HL-60 (cell line): ENCODE measurements around the gene ZMIZ2.

ENCODE experiments used
- DNase-seq, 2 experiments: peaks; one replicate each; pipeline ENCODE4 v3.0.0-alpha.2; 2010 to 2020; ENCODE audit warnings: low read depth in 1 of 2, low spot score in 1 of 2
- H3K27ac ChIP-seq: fragments of 250-450 bp; sonication (Bioruptor Pico); replicated peaks from 2 replicates; pipeline ENCODE4 v1.5.1; 2020; ENCODE audit warnings: mild to moderate bottlenecking, moderate library complexity
- H3K27me3 ChIP-seq: fragments of 250-450 bp; sonication (Bioruptor Pico); 2 replicates; pipeline ENCODE4 v1.5.1; 2021; ENCODE audit warnings: mild to moderate bottlenecking, moderate library complexity; ENCODE audit not compliant: insufficient read depth, poor library complexity, severe bottlenecking
- H3K4me3 ChIP-seq: replicated peaks from 2 replicates; pipeline ENCODE4 v1.5.1; 2011; ENCODE audit warnings: mild to moderate bottlenecking, control low read depth, low read length; ENCODE audit not compliant: insufficient read depth
- CTCF ChIP-seq: IDR thresholded peaks from one replicate; pipeline ENCODE4 v1.5.1; 2011; ENCODE audit warnings: low read length, control low read depth, inconsistent platforms; ENCODE audit not compliant: insufficient read depth
- GABPA ChIP-seq: IDR thresholded peaks from 2 replicates; pipeline ENCODE4 v1.6.1; 2012; ENCODE audit warnings: low read depth
- POLR2AphosphoS5 ChIP-seq: IDR thresholded peaks from 2 replicates; pipeline ENCODE4 v1.6.1; 2012; ENCODE audit warnings: low read depth
- REST ChIP-seq: IDR thresholded peaks from 2 replicates; pipeline ENCODE4 v1.6.1; 2012; ENCODE audit warnings: low read depth; ENCODE audit not compliant: insufficient replicate concordance
- SPI1 ChIP-seq: IDR thresholded peaks from 2 replicates; pipeline ENCODE4 v1.6.1; 2012; ENCODE audit warnings: low read depth, mild to moderate bottlenecking, borderline replicate concordance

Gene ZMIZ2

GRCh38 chr7:44767134-44767911, 18.7 kb downstream of the ZMIZ2 start:
- Histone ChIP-seq H3K4me3 (no peak overlapping the region), H3K27ac (no peak overlapping the region), H3K27me3 (no peaks in the 10 kb centered on the region)
- no peak for DNase-seq
- no peak for TF ChIP-seq POLR2AphosphoS5
- TF ChIP-seq CTCF = no peak
- no peak for TF ChIP-seq REST
- TF ChIP-seq GABPA = no peak
- TF ChIP-seq SPI1 = no peak

- H3K27me3 ChIP-seq = no peaks in the 10 kb centered on the region
- no peak overlapping the region for H3K4me3 ChIP-seq
- H3K27ac ChIP-seq = no peak overlapping the region
- no peak for TF ChIP-seq CTCF
- peak; percentile 29; the same call in 1 of the 2 replicates for TF ChIP-seq POLR2AphosphoS5
- TF ChIP-seq SPI1 = peak; percentile 5; the same call in 1 of the 2 replicates
- peak in 1 of 2 experiments; percentile 56 for DNase-seq
These were observed 19.4 kb downstream of the ZMIZ2 start for GRCh38 chr7:44767912-44768627.

- Histone ChIP-seq H3K27ac (no peak overlapping the region), H3K4me3 (no peak overlapping the region), H3K27me3 (no peaks in the 10 kb centered on the region)
- TF ChIP-seq REST = no peak
- TF ChIP-seq GABPA = no peak
- no peak; the same call in 1 of the 2 replicates for TF ChIP-seq POLR2AphosphoS5
- TF ChIP-seq CTCF = no peak
- DNase-seq = no peak
These were observed 20.2 kb downstream of the ZMIZ2 start for GRCh38 chr7:44768628-44769371.
